Measurements from ENCODE around the gene CDC16. TPM values are rescaled to one million over a fixed set of nuclear protein-coding genes. Genes with fewer than 3 reads are reported as not detected.

The CDC16 gene
- total and polyA plus RNA-seq, 2 of the 13 experiments (the other 11 are each of a cell fraction or from before 2014, with no cell fraction given), result 24.2 to 60.9 TPM

DNA sequence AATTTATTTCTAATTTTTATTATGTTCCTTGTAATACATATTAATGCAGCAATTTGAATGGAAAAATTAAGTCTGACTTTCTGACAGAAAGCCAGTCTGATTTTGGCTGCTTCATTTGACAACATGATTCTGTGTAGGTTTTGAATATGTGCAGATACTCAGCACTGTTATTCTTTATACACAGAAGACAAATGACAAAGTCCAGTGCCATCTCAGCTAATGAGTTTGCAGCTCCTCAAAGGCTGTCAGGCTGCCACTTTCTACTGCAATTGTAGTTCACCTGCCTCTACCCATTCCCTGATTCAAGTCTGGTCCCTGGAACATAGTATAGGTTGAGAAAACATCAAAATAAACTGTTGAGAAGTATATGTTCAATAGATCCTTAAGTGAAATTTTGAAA, 76.7 kb downstream of the CDC16 start (continued):
- TF ChIP-seq, protein P1, sequence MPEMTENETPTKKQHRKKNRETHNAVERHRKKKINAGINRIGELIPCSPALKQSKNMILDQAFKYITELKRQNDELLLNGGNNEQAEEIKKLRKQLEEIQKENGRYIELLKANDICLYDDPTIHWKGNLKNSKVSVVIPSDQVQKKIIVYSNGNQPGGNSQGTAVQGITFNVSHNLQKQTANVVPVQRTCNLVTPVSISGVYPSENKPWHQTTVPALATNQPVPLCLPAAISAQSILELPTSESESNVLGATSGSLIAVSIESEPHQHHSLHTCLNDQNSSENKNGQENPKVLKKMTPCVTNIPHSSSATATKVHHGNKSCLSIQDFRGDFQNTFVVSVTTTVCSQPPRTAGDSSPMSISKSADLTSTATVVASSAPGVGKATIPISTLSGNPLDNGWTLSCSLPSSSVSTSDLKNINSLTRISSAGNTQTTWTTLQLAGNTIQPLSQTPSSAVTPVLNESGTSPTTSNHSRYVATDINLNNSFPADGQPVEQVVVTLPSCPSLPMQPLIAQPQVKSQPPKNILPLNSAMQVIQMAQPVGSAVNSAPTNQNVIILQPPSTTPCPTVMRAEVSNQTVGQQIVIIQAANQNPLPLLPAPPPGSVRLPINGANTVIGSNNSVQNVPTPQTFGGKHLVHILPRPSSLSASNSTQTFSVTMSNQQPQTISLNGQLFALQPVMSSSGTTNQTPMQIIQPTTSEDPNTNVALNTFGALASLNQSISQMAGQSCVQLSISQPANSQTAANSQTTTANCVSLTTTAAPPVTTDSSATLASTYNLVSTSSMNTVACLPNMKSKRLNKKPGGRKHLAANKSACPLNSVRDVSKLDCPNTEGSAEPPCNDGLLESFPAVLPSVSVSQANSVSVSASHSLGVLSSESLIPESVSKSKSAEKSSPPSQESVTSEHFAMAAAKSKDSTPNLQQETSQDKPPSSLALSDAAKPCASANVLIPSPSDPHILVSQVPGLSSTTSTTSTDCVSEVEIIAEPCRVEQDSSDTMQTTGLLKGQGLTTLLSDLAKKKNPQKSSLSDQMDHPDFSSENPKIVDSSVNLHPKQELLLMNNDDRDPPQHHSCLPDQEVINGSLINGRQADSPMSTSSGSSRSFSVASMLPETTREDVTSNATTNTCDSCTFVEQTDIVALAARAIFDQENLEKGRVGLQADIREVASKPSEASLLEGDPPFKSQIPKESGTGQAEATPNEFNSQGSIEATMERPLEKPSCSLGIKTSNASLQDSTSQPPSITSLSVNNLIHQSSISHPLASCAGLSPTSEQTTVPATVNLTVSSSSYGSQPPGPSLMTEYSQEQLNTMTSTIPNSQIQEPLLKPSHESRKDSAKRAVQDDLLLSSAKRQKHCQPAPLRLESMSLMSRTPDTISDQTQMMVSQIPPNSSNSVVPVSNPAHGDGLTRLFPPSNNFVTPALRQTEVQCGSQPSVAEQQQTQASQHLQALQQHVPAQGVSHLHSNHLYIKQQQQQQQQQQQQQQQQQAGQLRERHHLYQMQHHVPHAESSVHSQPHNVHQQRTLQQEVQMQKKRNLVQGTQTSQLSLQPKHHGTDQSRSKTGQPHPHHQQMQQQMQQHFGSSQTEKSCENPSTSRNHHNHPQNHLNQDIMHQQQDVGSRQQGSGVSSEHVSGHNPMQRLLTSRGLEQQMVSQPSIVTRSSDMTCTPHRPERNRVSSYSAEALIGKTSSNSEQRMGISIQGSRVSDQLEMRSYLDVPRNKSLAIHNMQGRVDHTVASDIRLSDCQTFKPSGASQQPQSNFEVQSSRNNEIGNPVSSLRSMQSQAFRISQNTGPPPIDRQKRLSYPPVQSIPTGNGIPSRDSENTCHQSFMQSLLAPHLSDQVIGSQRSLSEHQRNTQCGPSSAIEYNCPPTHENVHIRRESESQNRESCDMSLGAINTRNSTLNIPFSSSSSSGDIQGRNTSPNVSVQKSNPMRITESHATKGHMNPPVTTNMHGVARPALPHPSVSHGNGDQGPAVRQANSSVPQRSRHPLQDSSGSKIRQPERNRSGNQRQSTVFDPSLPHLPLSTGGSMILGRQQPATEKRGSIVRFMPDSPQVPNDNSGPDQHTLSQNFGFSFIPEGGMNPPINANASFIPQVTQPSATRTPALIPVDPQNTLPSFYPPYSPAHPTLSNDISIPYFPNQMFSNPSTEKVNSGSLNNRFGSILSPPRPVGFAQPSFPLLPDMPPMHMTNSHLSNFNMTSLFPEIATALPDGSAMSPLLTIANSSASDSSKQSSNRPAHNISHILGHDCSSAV (CRISPR knock-in tag; IDR thresholded peaks at IDR 0.05; ENCODE audit: borderline replicate concordance), result no peak
- TF ChIP-seq, protein P2, sequence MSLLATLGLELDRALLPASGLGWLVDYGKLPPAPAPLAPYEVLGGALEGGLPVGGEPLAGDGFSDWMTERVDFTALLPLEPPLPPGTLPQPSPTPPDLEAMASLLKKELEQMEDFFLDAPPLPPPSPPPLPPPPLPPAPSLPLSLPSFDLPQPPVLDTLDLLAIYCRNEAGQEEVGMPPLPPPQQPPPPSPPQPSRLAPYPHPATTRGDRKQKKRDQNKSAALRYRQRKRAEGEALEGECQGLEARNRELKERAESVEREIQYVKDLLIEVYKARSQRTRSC (CRISPR knock-in tag; IDR thresholded peaks at IDR 0.05; ENCODE audit: low read depth), result no peak
- TF ChIP-seq SMAD3 (CRISPR knock-in tag; IDR thresholded peaks at IDR 0.05) (no peak), KMT2B (CRISPR knock-in tag; IDR thresholded peaks at IDR 0.05) (no peak)
